Ovary (tissue), 9 donors: ENCODE data around the gene PPM1A. TPM values are rescaled to one million over a fixed set of nuclear protein-coding genes. Genes with fewer than 3 reads are reported as not detected.

Experiments
- DNase-seq, 5 donors: peaks; one replicate each; pipeline ENCODE4 v3.0.0-alpha.2; 2019 to 2020
- H3K27ac ChIP-seq, 2 donors: fragments of 200-600 bp; one replicate each; pipeline versions ENCODE4 v1.5.1 to v1.8.0; 2019 to 2022
- H3K27me3 ChIP-seq: fragments of 200-600 bp; one replicate; pipeline ENCODE4 v1.8.0; 2022
- H3K36me3 ChIP-seq: fragments of 200-600 bp; sonication (generic); one replicate; pipeline ENCODE4 v1.5.1; 2019
- H3K4me1 ChIP-seq: one replicate; pipeline ENCODE4 v1.8.1; 2013; ENCODE audit warnings: mild to moderate bottlenecking, moderate library complexity; ENCODE audit not compliant: insufficient read depth
- H3K4me3 ChIP-seq: fragments of 200-600 bp; sonication (generic); one replicate; pipeline ENCODE4 v1.5.1; 2017
- H3K9me3 ChIP-seq, 2 donors: fragments of 200-600 bp in 1 of 2; sonication (generic) in 1 of 2; one replicate each; pipeline versions ENCODE4 v1.5.1 to v1.8.1; 2013 to 2019; ENCODE audit warnings: mild to moderate bottlenecking in 1 of 2, moderate library complexity in 1 of 2
- EP300 ChIP-seq: sonication (generic); formaldehyde crosslinking; IDR thresholded peaks from one replicate; pipeline ENCODE4 v1.6.1; 2017; ENCODE audit warnings: antibody characterized with exemption
- POLR2A ChIP-seq: fragments of 450-650 bp; IDR thresholded peaks from one replicate; pipeline ENCODE4 v1.6.1; 2017; ENCODE audit warnings: antibody characterized with exemption, mild to moderate bottlenecking, moderate library complexity
- WGBS, 3 donors: extraction: QIAGEN DNeasy Blood & Tissue Kit in 1 of 3; methylation state at CpG; one replicate each; pipeline versions ENCODE4 v1.1.5 to v1.1.7; 2013 to 2017; 5-methylcytosine and 5-hydroxymethylcytosine counted together
- intact Hi-C, 4 donors: fragments of 100-400 bp; cut with DNase I; formaldehyde crosslinking; loops; one replicate each; pipeline versions ENCODE4 v1.11.0 to v1.15.1; 2022 to 2023
- polyA plus RNA-seq, 2 donors: library from polyadenylated mRNA; stranded (reverse); fragments of 200-250 nt in 1 of 2; fragments of 350-450 nt in 1 of 2; fragmentation: Illumina TruSeq in 1 of 2; extraction: RNeasy Lipid Tissue Mini Kit (QIAGEN cat#74804) in 1 of 2; gene quantifications; one replicate each; pipeline ENCODE4 v1.2.3, GENCODE V29; 2013 to 2014
- total RNA-seq, 7 donors: library from RNA; depleted of rRNA in 2 of 7; stranded (reverse); fragments of >200 nt in 2 of 7; fragmentation: NEBNext Ultra II Directional in 3 of 7; extraction: Animal tissue kit (Norgen Biotek cat#: 25700) in 3 of 7; gene quantifications; one replicate each; pipeline versions ENCODE4 v1.1.0 to v1.2.4, GENCODE V29; 2016 to 2023
- TF ChIP-seq, protein P1 (sequence below), 3 donors: fragments of 450-650 bp in 2 of 3; fragments of 200-600 bp in 1 of 3; IDR thresholded peaks; one replicate each; pipeline versions ENCODE4 v1.5.1 to v1.8.0; 2016 to 2022; ENCODE audit warnings: antibody characterized with exemption in 3 of 3, mild to moderate bottlenecking in 1 of 3
- donor health status: DM: no; HTN: no; CAD: no; lungs with moderate emphysema.
- donor health status: DM: no; HTN: no; CAD: no.
- donor health status: Bipolar disorder and iron deficiency.
- donor health status: DM: yes; HTN: yes; CAD: no.
- donor health status: DM: no; HTN: no; CAD: no.
- donor health status: DM: yes; HTN: yes; CAD: no.

The PPM1A gene
- total and polyA plus RNA-seq, 9 donors = 15.0 to 44.7 (median 38.5) TPM

DNA sequence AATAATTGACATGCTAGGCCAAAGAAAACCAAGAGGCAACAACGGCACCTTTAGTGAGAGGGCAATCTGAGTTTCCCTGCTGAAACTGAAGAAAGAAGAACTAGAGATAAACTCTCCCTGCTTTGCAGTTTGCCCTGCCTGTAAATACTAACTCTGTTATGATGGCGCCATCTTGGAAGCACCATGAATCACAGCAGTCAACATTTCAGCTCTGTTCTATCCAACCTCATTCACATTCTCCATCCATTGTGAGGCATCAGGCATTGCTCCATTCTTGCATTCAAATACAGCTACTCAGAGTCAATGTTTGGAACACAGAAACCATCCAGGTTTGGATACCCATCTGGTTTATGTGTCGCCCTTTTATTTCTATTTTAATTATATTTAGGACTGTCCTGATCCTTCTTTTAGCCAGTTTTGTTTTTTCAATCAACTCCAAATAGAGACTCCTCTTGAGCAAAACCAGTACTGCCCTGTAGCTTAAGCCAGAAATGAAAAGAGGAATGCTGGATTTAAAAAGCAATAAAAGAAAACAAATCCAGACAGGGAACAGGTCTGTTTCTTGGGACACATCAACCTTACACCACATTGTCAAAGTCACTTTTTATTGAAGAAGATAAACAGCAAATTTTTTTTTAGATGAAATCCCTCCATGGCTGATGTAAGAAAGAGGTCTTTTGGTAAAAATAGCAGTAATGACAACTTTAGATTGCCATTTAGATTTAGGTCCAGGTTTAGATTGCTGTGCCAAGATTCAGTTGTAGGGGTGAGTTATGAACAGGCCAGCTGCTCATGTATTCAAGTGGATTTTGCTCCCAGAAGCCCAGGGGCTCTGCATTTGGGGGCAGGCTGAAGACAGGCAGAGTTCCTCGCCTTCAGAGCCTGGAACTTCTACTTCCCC is 33.3 kb upstream of the PPM1A start:
- 80 to 84% (median 83%) methylated on average over 4 of the region's 4 CpGs for WGBS, 3 donors
- DNase-seq = no peak
- Histone ChIP-seq H3K27ac (no peak overlapping the region), H3K4me3 (no peak overlapping the region), H3K27me3 (no peaks in the 10 kb centered on the region), H3K9me3 (no peaks in the 10 kb centered on the region), H3K4me1 (no peaks in the 10 kb centered on the region), H3K36me3 (no peaks in the 10 kb centered on the region)
- intact Hi-C loops = no loop called here
- TF ChIP-seq, protein P1, sequence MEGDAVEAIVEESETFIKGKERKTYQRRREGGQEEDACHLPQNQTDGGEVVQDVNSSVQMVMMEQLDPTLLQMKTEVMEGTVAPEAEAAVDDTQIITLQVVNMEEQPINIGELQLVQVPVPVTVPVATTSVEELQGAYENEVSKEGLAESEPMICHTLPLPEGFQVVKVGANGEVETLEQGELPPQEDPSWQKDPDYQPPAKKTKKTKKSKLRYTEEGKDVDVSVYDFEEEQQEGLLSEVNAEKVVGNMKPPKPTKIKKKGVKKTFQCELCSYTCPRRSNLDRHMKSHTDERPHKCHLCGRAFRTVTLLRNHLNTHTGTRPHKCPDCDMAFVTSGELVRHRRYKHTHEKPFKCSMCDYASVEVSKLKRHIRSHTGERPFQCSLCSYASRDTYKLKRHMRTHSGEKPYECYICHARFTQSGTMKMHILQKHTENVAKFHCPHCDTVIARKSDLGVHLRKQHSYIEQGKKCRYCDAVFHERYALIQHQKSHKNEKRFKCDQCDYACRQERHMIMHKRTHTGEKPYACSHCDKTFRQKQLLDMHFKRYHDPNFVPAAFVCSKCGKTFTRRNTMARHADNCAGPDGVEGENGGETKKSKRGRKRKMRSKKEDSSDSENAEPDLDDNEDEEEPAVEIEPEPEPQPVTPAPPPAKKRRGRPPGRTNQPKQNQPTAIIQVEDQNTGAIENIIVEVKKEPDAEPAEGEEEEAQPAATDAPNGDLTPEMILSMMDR (IDR thresholded peaks at IDR 0.05) = no peak
- TF ChIP-seq POLR2A (no peak), EP300 (no peak)

DNA sequence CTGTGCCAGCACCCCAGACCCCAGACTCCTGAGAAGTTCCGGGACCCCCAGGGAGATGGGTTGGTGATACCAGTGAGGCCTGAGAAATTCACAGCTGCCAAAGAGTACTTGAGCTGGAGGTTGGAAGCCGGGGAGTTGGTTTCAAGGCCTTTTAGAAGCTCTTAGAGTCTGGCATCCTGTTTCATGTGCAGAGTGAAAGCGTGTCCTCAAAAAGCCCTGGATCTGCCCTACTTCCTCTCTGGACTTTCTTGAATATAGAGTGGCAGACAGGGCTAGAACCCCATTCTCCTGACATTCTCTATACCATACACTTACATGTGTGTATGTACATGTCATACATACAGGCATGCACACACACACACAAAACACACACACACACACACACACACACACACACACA is 31.3 kb upstream of the PPM1A start:
- Histone ChIP-seq H3K4me1 (no peaks in the 10 kb centered on the region), H3K4me3 (no peak overlapping the region), H3K27ac (no peak overlapping the region), H3K9me3 (no peaks in the 10 kb centered on the region), H3K27me3 (no peaks in the 10 kb centered on the region), H3K36me3 (no peaks in the 10 kb centered on the region)
- TF ChIP-seq POLR2A = no peak
- TF ChIP-seq, protein P1 (IDR thresholded peaks at IDR 0.05) = no peak
- TF ChIP-seq EP300 = no peak
- WGBS, 3 donors = 28 to 62% (median 37%) methylated on average over 3 of the region's 3 CpGs
- intact Hi-C loops = no loop called here
- DNase-seq = no peak

DNA sequence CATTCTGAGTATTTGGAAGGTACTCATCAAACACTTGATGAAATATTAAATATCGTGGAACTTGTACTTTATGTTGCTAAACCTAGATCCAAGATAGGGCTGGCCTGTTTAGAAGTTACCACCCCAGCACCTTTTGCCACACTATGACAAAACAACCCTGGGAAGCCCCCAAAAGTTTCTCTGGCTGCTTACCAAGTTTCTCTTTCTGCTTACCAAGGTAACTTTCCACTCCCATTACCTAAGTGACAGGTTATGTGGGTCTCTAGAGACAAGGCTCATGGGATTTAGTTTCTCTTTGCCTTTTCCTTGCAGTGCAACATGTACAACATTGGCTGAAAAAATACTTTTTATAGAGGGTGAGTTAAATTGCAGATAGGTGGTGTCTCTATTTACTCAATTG is 28.9 kb upstream of the PPM1A start:
- 96 to 100% (median 96%) methylated on average over 1 of the region's 1 CpG for WGBS, 3 donors
- TF ChIP-seq POLR2A = no peak
- intact Hi-C loops = no loop called here
- no peak overlapping the region for H3K4me3 ChIP-seq
- no peaks in the 10 kb centered on the region for H3K36me3 ChIP-seq
- DNase-seq = no peak
- H3K9me3 ChIP-seq = no peaks in the 10 kb centered on the region
- no peak overlapping the region for H3K27ac ChIP-seq
- no peaks in the 10 kb centered on the region for H3K4me1 ChIP-seq
- H3K27me3 ChIP-seq = no peaks in the 10 kb centered on the region

DNA sequence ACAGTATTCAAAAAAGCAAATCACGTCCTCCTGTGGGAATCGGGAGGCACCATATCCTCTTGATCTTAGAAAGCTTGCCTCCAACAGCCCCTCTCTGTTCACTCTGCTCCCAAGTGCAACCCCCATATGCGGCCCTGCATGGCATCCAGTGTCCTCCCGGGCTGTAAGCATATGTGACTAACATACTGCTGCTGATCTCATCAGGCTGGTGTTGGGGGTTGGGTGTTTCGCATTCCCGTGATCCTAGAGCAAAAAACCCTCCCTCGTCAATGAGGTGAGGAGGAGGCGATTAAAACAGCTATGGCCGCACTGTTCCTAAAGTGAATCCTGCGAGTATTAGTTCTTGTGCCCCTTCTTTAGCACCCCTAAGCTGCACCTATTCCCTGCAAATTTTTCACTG is 28.1 kb upstream of the PPM1A start:
- Histone ChIP-seq H3K27me3 (no peaks in the 10 kb centered on the region), H3K36me3 (no peaks in the 10 kb centered on the region), H3K4me3 (no peak overlapping the region), H3K4me1 (no peaks in the 10 kb centered on the region), H3K9me3 (no peaks in the 10 kb centered on the region), H3K27ac (no peak overlapping the region)
- TF ChIP-seq, protein P1 (IDR thresholded peaks at IDR 0.05) = no peak
- TF ChIP-seq POLR2A (no peak), EP300 (no peak)
- intact Hi-C loops = no loop called here
- WGBS, 3 donors = 74 to 84% (median 75%) methylated on average over 10 of the region's 10 CpGs
- no peak for DNase-seq

DNA sequence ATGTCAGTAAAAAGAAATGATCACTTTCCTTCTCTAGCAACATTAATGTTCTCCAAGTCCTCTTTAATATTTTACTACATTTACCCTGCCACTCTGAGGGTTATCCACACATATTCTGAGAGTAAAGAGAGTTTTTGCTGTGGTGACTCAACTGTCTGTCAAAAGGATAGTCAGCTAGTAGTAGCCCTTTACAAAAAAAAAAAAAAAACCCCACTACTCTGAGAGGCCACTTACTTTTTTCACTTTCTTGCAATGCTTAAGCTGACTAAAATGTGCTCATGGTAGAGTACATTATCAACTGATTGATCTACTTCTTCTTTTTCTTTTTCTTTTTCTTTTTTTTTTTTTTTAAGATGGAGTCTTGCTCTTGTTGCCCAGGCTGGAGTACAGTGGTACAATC is 27.6 kb upstream of the PPM1A start:
- Histone ChIP-seq H3K27ac (no peak overlapping the region), H3K9me3 (no peaks in the 10 kb centered on the region), H3K4me3 (no peak overlapping the region), H3K36me3 (no peaks in the 10 kb centered on the region), H3K4me1 (no peaks in the 10 kb centered on the region), H3K27me3 (no peaks in the 10 kb centered on the region)
- DNase-seq = no peak
- intact Hi-C loops = no loop called here
- TF ChIP-seq POLR2A (no peak), EP300 (no peak)
- TF ChIP-seq, protein P1 (IDR thresholded peaks at IDR 0.05) = no peak
